Astrocyte (in vitro differentiated cells and primary cell): ENCODE results near the gene PARD3B.

Source experiments
- CTCF ChIP-seq: IDR thresholded peaks from 2 replicates; pipeline ENCODE4 v1.5.1; 2011; ENCODE audit warnings: low read depth, mild to moderate bottlenecking, inconsistent platforms, low read length, moderate library complexity; ENCODE audit not compliant: insufficient read depth
- EZH2 ChIP-seq: IDR thresholded peaks from 2 replicates; pipeline ENCODE4 v1.6.1; 2012; ENCODE audit warnings: mild to moderate bottlenecking, low read length, inconsistent platforms; ENCODE audit not compliant: insufficient read depth

- TF ChIP-seq CTCF, result no peak
- no peak for TF ChIP-seq EZH2
Measured at GRCh38 chr2:205582366-205582765, 1037.1 kb downstream of the PARD3B start.
